OCI-LY3 (cell line): ENCODE results near the gene ANK3.

Experiments used
- EZH2phosphoT487 ChIP-seq: fragments of 200-600 bp; shearing (Covaris generic); IDR thresholded peaks from 2 replicates; pipeline ENCODE4 v1.6.1; 2018; ENCODE audit warnings: antibody characterized with exemption, mixed run types, low read depth
- TF ChIP-seq, protein P1 (sequence below): fragments of 200-600, 300-600 bp; sonication (generic); IDR thresholded peaks from 2 replicates; pipeline ENCODE4 v1.5.1; 2014; ENCODE audit warnings: antibody characterized with exemption, low read length, low read depth

- no peak for TF ChIP-seq EZH2phosphoT487
- TF ChIP-seq, protein P1, sequence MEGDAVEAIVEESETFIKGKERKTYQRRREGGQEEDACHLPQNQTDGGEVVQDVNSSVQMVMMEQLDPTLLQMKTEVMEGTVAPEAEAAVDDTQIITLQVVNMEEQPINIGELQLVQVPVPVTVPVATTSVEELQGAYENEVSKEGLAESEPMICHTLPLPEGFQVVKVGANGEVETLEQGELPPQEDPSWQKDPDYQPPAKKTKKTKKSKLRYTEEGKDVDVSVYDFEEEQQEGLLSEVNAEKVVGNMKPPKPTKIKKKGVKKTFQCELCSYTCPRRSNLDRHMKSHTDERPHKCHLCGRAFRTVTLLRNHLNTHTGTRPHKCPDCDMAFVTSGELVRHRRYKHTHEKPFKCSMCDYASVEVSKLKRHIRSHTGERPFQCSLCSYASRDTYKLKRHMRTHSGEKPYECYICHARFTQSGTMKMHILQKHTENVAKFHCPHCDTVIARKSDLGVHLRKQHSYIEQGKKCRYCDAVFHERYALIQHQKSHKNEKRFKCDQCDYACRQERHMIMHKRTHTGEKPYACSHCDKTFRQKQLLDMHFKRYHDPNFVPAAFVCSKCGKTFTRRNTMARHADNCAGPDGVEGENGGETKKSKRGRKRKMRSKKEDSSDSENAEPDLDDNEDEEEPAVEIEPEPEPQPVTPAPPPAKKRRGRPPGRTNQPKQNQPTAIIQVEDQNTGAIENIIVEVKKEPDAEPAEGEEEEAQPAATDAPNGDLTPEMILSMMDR, result no peak
Observed at GRCh38 chr10:60384708-60385398, 4.8 kb downstream of the ANK3 start.
